Ascending aorta (tissue), 2 donors: ENCODE results near the gene UMAD1. TPM values are rescaled to one million over a fixed set of nuclear protein-coding genes. Genes with fewer than 3 reads are reported as not detected.

Experiments
- DNase-seq, 2 donors: peaks; one replicate each; pipeline ENCODE4 v3.0.0-alpha.2; 2019; ENCODE audit warnings: low spot score in 2 of 2
- H3K27ac ChIP-seq, 2 donors: fragments of 200-600 bp; sonication (generic); one replicate each; pipeline ENCODE4 v1.5.1; 2016 to 2017; ENCODE audit warnings: mild to moderate bottlenecking in 1 of 2
- H3K27me3 ChIP-seq: fragments of 200-600 bp; sonication (generic); one replicate; pipeline ENCODE4 v1.5.1; 2017
- H3K36me3 ChIP-seq, 2 donors: fragments of 200-600 bp; sonication (generic); one replicate each; pipeline ENCODE4 v1.5.1; 2016
- H3K4me1 ChIP-seq, 2 donors: fragments of 200-600 bp; sonication (generic); one replicate each; pipeline ENCODE4 v1.5.1; 2016 to 2017; ENCODE audit warnings: mild to moderate bottlenecking in 1 of 2
- H3K4me3 ChIP-seq, 2 donors: fragments of 200-600 bp; sonication (generic); one replicate each; pipeline ENCODE4 v1.5.1; 2016 to 2017; ENCODE audit warnings: mild to moderate bottlenecking in 1 of 2
- H3K9me3 ChIP-seq, 2 donors: fragments of 200-600 bp; sonication (generic); one replicate each; pipeline ENCODE4 v1.5.1; 2016
- intact Hi-C: fragments of 100-400 bp; cut with DNase I; formaldehyde crosslinking; loops from one replicate; pipeline ENCODE4 v1.15.1; 2023
- total RNA-seq: library from RNA; depleted of rRNA; stranded (reverse); fragments of >200 nt; gene quantifications from one replicate; pipeline ENCODE4 v1.1.0, GENCODE V29; 2016
- TF ChIP-seq, protein P1 (sequence below), 3 experiments: fragments of 200-600 bp in 2 of 3; fragments of 450-650 bp in 1 of 3; sonication (generic) in 2 of 3; IDR thresholded peaks; one replicate each; pipeline ENCODE4 v1.5.1; 2016 to 2019; ENCODE audit warnings: antibody characterized with exemption in 3 of 3, mild to moderate bottlenecking in 1 of 3, moderate library complexity in 1 of 3

Gene UMAD1
- total RNA-seq, 1 donor from 2014 or later: 17.7 TPM

DNA sequence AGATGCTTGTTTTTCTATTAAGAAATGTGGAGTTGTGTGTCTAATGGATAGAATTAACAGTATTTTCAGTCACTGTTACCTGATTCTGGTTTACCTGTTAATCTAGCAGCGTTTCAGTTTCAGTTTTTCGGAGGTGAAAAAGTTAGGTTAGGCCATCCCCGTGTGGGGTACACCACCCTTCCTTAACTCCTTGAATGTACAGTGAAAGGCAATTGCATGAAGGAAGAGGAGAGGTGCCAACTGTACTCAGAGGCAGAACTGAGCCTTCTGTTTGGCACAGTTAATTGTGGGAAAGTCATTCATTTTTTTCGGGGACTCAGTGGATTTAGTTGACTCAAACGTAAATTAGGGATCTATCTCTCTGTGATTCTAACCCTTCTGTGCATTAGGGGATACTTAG is 42.3 kb downstream of the UMAD1 start:
- Histone ChIP-seq H3K9me3 (no peaks in the 10 kb centered on the region), H3K27ac (no peak overlapping the region), H3K27me3 (no peaks in the 10 kb centered on the region), H3K4me1 (peaks cover 0 to 12% of the 10 kb centered on the region in 2 donors), H3K4me3 (no peak overlapping the region), H3K36me3 (no peaks in the 10 kb centered on the region)
- no peak for DNase-seq
- TF ChIP-seq, protein P1, sequence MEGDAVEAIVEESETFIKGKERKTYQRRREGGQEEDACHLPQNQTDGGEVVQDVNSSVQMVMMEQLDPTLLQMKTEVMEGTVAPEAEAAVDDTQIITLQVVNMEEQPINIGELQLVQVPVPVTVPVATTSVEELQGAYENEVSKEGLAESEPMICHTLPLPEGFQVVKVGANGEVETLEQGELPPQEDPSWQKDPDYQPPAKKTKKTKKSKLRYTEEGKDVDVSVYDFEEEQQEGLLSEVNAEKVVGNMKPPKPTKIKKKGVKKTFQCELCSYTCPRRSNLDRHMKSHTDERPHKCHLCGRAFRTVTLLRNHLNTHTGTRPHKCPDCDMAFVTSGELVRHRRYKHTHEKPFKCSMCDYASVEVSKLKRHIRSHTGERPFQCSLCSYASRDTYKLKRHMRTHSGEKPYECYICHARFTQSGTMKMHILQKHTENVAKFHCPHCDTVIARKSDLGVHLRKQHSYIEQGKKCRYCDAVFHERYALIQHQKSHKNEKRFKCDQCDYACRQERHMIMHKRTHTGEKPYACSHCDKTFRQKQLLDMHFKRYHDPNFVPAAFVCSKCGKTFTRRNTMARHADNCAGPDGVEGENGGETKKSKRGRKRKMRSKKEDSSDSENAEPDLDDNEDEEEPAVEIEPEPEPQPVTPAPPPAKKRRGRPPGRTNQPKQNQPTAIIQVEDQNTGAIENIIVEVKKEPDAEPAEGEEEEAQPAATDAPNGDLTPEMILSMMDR (IDR thresholded peaks at IDR 0.05): no peak
- intact Hi-C loops: loop anchor here (2.0 to 10.0 kb wide), 3 partner anchors 78 to 534 kb away; no protein-coding TSS in a partner anchor

DNA sequence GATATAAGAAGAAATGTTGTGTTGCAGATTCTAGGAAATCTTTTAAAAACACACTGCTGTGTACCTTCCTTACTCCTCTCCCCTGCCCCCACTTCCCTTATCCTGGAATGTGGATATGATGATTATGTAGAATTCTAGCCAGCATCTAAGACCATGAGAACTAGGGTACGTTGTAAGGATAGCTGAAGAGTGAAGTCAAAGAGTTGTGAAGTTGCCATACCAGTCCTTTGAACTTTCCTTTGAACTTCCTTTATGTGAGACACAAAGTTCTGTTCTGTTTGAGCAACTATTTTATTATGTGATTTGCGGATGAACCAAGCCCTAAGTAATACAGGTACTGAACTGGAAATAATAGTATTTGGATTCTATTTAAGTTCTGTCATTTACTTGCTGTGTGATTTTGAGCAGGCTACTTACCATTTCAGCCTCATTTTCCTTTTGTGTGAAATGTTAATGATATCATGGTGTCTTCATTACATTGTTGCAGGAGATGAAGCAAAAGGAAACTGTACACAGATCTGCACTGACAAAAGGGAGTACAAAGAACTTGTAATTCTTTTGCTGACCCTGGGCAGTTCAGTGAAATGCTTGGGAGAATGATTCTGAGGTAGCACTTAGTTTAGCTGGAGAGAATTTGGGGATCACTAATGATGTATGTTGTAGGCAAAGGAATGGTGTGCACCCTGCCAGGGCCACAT is 46.4 kb downstream of the UMAD1 start:
- DNase-seq: no peak
- intact Hi-C loops: loop anchor here (10.0 kb wide), 1 partner anchor 378 kb away; no protein-coding TSS in a partner anchor
- H3K27me3 ChIP-seq: no peaks in the 10 kb centered on the region
- H3K4me1 ChIP-seq: peaks cover 0 to 8% of the 10 kb centered on the region in 2 donors
- H3K9me3 ChIP-seq: no peaks in the 10 kb centered on the region
- TF ChIP-seq, protein P1 (IDR thresholded peaks at IDR 0.05): no peak
- H3K4me3 ChIP-seq: no peak overlapping the region
- H3K36me3 ChIP-seq: no peaks in the 10 kb centered on the region
- no peak overlapping the region for H3K27ac ChIP-seq

DNA sequence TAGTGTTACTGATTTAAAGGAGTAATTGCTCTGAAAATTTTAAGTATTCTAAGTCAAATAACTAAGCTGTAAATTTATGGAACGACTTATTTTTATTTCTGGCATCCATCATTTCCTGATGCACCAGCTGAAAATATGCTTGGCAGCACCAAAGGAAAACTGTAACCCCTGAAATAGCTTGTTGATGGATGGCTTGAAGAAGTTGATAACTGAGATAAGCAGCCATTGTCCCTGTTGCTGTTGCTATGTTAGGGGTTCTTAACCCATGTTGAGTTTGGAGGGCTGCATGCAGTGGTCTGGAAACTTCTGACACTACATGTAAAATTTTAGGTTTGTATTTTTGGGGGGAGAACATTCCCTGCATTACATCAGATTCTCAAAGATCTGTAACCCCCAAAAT is 47.2 kb downstream of the UMAD1 start:
- Histone ChIP-seq H3K4me3 (peak overlapping the region in 1 of 2 donors; percentile 33), H3K9me3 (no peaks in the 10 kb centered on the region), H3K27me3 (no peaks in the 10 kb centered on the region), H3K27ac (peak overlapping the region; percentile 9 to 27), H3K4me1 (peaks cover 0 to 7% of the 10 kb centered on the region in 2 donors), H3K36me3 (no peaks in the 10 kb centered on the region)
- DNase-seq: no peak
- intact Hi-C loops: loop anchor here (10.0 kb wide), 1 partner anchor 377 kb away; no protein-coding TSS in a partner anchor
- TF ChIP-seq, protein P1 (IDR thresholded peaks at IDR 0.05): no peak

DNA sequence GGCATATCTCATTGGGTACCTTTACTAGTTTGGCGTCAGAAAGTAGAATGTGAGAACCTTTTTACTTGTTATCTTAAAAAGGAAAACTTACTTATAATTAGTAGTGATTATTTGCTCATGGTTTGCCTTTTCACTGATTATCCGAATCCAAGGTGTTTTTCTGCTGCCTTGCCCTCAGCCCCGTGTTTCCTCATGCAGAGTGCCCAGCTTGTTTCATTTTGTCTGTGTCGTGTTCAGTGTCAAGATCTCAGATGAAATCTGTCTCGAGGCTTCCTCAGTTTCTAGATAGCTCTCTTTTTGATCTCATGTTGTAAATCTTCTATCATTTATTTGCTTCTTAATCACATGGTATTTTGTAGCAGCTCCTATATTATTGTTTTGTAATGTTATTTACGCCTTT is 47.8 kb downstream of the UMAD1 start:
- DNase-seq: no peak
- intact Hi-C loops: loop anchor here (10.0 kb wide), 1 partner anchor 376 kb away; no protein-coding TSS in a partner anchor
- TF ChIP-seq, protein P1 (IDR thresholded peaks at IDR 0.05): no peak
- Histone ChIP-seq H3K9me3 (no peaks in the 10 kb centered on the region), H3K27me3 (no peaks in the 10 kb centered on the region), H3K4me3 (peak overlapping the region in 1 of 2 donors; percentile 33), H3K4me1 (peaks cover 0 to 7% of the 10 kb centered on the region in 2 donors), H3K36me3 (no peaks in the 10 kb centered on the region), H3K27ac (peak overlapping the region; percentile 9 to 27)

DNA sequence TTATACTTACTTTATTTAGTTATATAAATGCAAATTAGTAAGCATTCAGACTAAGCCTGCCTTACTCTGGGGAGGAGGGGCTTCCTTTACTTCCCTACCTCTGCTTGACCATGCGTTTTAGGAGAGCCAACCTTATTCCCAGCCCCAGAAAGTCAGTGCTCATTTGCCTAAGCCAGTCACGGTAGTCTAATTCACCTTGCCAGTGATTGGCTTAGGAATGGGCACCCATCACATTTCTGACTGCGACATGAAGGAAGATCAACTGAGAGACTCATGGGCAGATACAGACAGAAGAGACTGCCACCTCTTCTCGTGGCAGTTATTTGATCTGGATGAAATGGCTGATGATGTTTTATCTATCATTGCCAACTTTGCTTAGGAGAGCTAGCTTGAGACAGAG is 48.4 kb downstream of the UMAD1 start:
- H3K27ac ChIP-seq: no peak overlapping the region
- H3K27me3 ChIP-seq: no peaks in the 10 kb centered on the region
- TF ChIP-seq, protein P1 (IDR thresholded peaks at IDR 0.05): no peak
- H3K36me3 ChIP-seq: no peaks in the 10 kb centered on the region
- intact Hi-C loops: loop anchor here (10.0 kb wide), 1 partner anchor 376 kb away; no protein-coding TSS in a partner anchor
- no peaks in the 10 kb centered on the region for H3K9me3 ChIP-seq
- no peak for DNase-seq
- H3K4me3 ChIP-seq: no peak overlapping the region
- H3K4me1 ChIP-seq: peaks cover 0 to 7% of the 10 kb centered on the region in 2 donors
